K562 (cell line): ENCODE measurements around the gene GLB1L. TPM values are rescaled to one million over a fixed set of nuclear protein-coding genes. Genes with fewer than 3 reads are reported as not detected.

ENCODE experiments used
- ATF1 ChIP-seq, 2 experiments: fragments of 450-650 bp in 1 of 2; IDR thresholded peaks; 2 replicates each; pipeline ENCODE4 v1.6.1; 2016; ENCODE audit warnings: missing compliant biosample characterization in 1 of 2, missing genetic modification characterization in 1 of 2
- CHD7 ChIP-seq: fragments of 200-600 bp; sonication (generic); IDR thresholded peaks from one replicate; pipeline ENCODE4 v1.6.1; 2012; ENCODE audit warnings: mild to moderate bottlenecking, low read depth, low read length, inconsistent platforms
- CXXC5 ChIP-seq: fragments of 250-450 bp; sonication (Bioruptor Pico); IDR thresholded peaks from 2 replicates; pipeline ENCODE4 v1.8.0; 2022; ENCODE audit warnings: inconsistent platforms, mild to moderate bottlenecking, moderate library complexity
- E2F4 ChIP-seq: sonication (generic); formaldehyde crosslinking; IDR thresholded peaks from 2 replicates; pipeline ENCODE4 v1.8.0; 2022; ENCODE audit warnings: mild to moderate bottlenecking, low read depth, missing genetic modification reagents
- FOXA3 ChIP-seq, 2 experiments: fragments of 450-650 bp in 1 of 2; sonication (generic) in 1 of 2; formaldehyde crosslinking; IDR thresholded peaks in 1 of 2; conservative IDR thresholded peaks in 1 of 2; 2 replicates each; pipeline versions ENCODE4 v1.4.0 to v1.8.0; 2020 to 2022; ENCODE audit warnings: mild to moderate bottlenecking in 2 of 2, missing genetic modification reagents in 1 of 2
- HDAC8 ChIP-seq: fragments of 450-650 bp; IDR thresholded peaks from 2 replicates; pipeline ENCODE4 v1.6.1; 2016; ENCODE audit warnings: mild to moderate bottlenecking, missing genetic modification characterization, moderate library complexity, missing compliant biosample characterization
- JUNB ChIP-seq: fragments of 450-650 bp; formaldehyde crosslinking; conservative IDR thresholded peaks from 2 replicates; pipeline ENCODE4 v1.4.0; 2020; ENCODE audit warnings: mild to moderate bottlenecking
- NFE2L1 ChIP-seq: fragments of 450-650 bp; IDR thresholded peaks from 2 replicates; pipeline ENCODE4 v1.6.1; 2016; ENCODE audit warnings: missing genetic modification characterization, low read depth, mild to moderate bottlenecking, missing compliant biosample characterization, moderate library complexity, borderline replicate concordance
- POLR2B ChIP-seq: fragments of 450-650 bp; IDR thresholded peaks from 2 replicates; pipeline ENCODE4 v1.6.1; 2018; ENCODE audit warnings: low read depth; ENCODE audit not compliant: partially characterized antibody
- TBL1XR1 ChIP-seq, 2 experiments: IDR thresholded peaks; 2 replicates each; pipeline ENCODE4 v1.6.1; 2012; ENCODE audit warnings: improper control_type of control experiment in 2 of 2, low read length in 2 of 2, mild to moderate bottlenecking in 1 of 2
- polyA plus RNA-seq, 8 experiments: library from polyadenylated mRNA; depleted of rRNA in 4 of 8; stranded (reverse) in 5 of 8; unstranded in 3 of 8; fragments of >200 nt; fragmentation: Nextera tagmentation in 2 of 8; fragmentation: Illumina TruSeq in 1 of 8; extraction: Ambion mirVana in 2 of 8; extraction: Trizol in 1 of 8; gene quantifications; 2 replicates each; pipeline versions ENCODE4 v1.2.1 to v1.2.3, GENCODE V29; 2011 to 2014; ENCODE audit warnings: inconsistent platforms in 1 of 8, missing spikeins in 1 of 8
- total RNA-seq, 7 experiments: library from RNA; depleted of rRNA in 6 of 7; stranded (reverse); fragments of >200 nt in 6 of 7; fragmentation: Illumina TruSeq in 2 of 7; extraction: Trizol in 2 of 7; gene quantifications; 2 replicates each; pipeline versions ENCODE4 v1.2.1 to v1.2.3, GENCODE V29; 2011 to 2021; ENCODE audit warnings: low replicate concordance in 1 of 7
- TF ChIP-seq, protein P1 (sequence below): fragments of 250-450 bp; sonication (Bioruptor Pico); IDR thresholded peaks from 2 replicates; pipeline ENCODE4 v1.8.0; 2022; ENCODE audit warnings: inconsistent platforms

The GLB1L gene
- total and polyA plus RNA-seq, 9 of the 15 experiments (the other 6 are each of a cell fraction or from before 2014, with no cell fraction given), result 0.42 to 2.9 (median 2.5) TPM

- TF ChIP-seq TBL1XR1 (IDR thresholded peaks at IDR 0.05; ENCODE audit: low read length in 2 of 2) (no peak), CXXC5 (CRISPR knock-in tag) (peak; percentile 72), E2F4 (0 out of 2 replicates have a peak, but pooled peaks have one; percentile 77), POLR2B (peak; percentile 74), CHD7 (no peak), JUNB (CRISPR knock-in tag) (no peak), FOXA3 (CRISPR knock-in tag; conservative IDR thresholded peaks at IDR 0.05 in 1 of 2, IDR thresholded peaks at IDR 0.05 in 1 of 2) (0 out of 4 replicates have a peak, but pooled peaks of 1 of the 2 experiments have one; percentile 38), ATF1 (CRISPR knock-in tag; IDR thresholded peaks at IDR 0.05) (no peak), ATF1 (tag; IDR thresholded peaks at IDR 0.05) (peak; percentile 62; the same call in 1 of the 2 replicates), HDAC8 (no peak), NFE2L1 (tag) (no peak)
- TF ChIP-seq, protein P1, sequence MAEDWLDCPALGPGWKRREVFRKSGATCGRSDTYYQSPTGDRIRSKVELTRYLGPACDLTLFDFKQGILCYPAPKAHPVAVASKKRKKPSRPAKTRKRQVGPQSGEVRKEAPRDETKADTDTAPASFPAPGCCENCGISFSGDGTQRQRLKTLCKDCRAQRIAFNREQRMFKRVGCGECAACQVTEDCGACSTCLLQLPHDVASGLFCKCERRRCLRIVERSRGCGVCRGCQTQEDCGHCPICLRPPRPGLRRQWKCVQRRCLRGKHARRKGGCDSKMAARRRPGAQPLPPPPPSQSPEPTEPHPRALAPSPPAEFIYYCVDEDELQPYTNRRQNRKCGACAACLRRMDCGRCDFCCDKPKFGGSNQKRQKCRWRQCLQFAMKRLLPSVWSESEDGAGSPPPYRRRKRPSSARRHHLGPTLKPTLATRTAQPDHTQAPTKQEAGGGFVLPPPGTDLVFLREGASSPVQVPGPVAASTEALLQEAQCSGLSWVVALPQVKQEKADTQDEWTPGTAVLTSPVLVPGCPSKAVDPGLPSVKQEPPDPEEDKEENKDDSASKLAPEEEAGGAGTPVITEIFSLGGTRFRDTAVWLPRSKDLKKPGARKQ (CRISPR knock-in tag), result peak; percentile 78; the same call in 1 of the 2 replicates
Observed at GRCh38 chr2:219218732-219219701, 26.2 kb downstream of the GLB1L start, which contains the start of gene ABCB6 (continued).
